ENCODE results near the gene CFAP61.

Gene CFAP61

GRCh38 chr20:20398123-20398522, 345.8 kb downstream of the CFAP61 start:
- H4K8ac ChIP-seq (ENCODE audit: low read depth, low read length), result no peak overlapping the region
- no peak overlapping the region for H3K4me3 ChIP-seq (ENCODE audit: low read depth, low read length)
- H3K14ac ChIP-seq (ENCODE audit: low read length), result no peak overlapping the region
- H2BK5ac ChIP-seq (ENCODE audit: low read depth, low read length, poor library complexity), result no peak overlapping the region
- no peak overlapping the region for H2AK5ac ChIP-seq (ENCODE audit: low read length)
- H3K23ac ChIP-seq (ENCODE audit: low read length), result no peak overlapping the region
- H3K9me3 ChIP-seq (ENCODE audit: insufficient read depth, low read depth, low read length), result peaks cover 2% of the 10 kb centered on the region
- no peak overlapping the region for H4K12ac ChIP-seq (ENCODE audit: low read depth, low read length)
- no peak overlapping the region for H2BK120ac ChIP-seq (ENCODE audit: insufficient read depth, low read length, poor library complexity)
- H3K9ac ChIP-seq (ENCODE audit: low read length), result no peak overlapping the region
- H3K18ac ChIP-seq (ENCODE audit: low read length), result no peak overlapping the region
- no peak overlapping the region for H3K27ac ChIP-seq (ENCODE audit: low read depth, low read length)
- no peak overlapping the region for H3K4me2 ChIP-seq (ENCODE audit: low read length)
- H3K4me1 ChIP-seq (ENCODE audit: control insufficient read depth in 1 of 2, insufficient read depth in 2 of 2, low read length in 2 of 2), result peaks cover 3 to 6% of the 10 kb centered on the region in 2 experiments
- no peak overlapping the region for H3K4ac ChIP-seq (ENCODE audit: low read depth, low read length)
- H2BK12ac ChIP-seq (ENCODE audit: low read length), result no peak overlapping the region
- H2AFZ ChIP-seq (ENCODE audit: insufficient read depth, low read length, poor library complexity), result no peak overlapping the region
- no CpG with 5 or more reads among the region's 7 CpGs for WGBS (ENCODE audit: extremely low coverage, insufficient coverage, insufficient read length)
- H3K79me2 ChIP-seq (ENCODE audit: control insufficient read depth, insufficient read depth, low read length, poor library complexity), result no peaks in the 10 kb centered on the region
- H4K91ac ChIP-seq (ENCODE audit: low read depth, low read length), result no peak overlapping the region
- no peaks in the 10 kb centered on the region for H3K79me1 ChIP-seq (ENCODE audit: low read length)
- no peaks in the 10 kb centered on the region for H3K27me3 ChIP-seq (ENCODE audit: insufficient read depth, low read length)
- no peaks in the 10 kb centered on the region for H3K36me3 ChIP-seq (ENCODE audit: control insufficient read depth in 1 of 2, insufficient read depth in 2 of 2, low read length in 2 of 2)
- no peak for DNase-seq

GRCh38 chr20:20399531-20400500, 347.5 kb downstream of the CFAP61 start:
- DNase-seq, result no peak
- Histone ChIP-seq H3K14ac (ENCODE audit: low read length) (no peak overlapping the region), H3K27me3 (ENCODE audit: insufficient read depth, low read length) (no peaks in the 10 kb centered on the region), H3K79me1 (ENCODE audit: low read length) (no peaks in the 10 kb centered on the region), H3K4me3 (ENCODE audit: low read depth, low read length) (no peak overlapping the region), H2AFZ (ENCODE audit: insufficient read depth, low read length, poor library complexity) (no peak overlapping the region), H2BK5ac (ENCODE audit: low read depth, low read length, poor library complexity) (no peak overlapping the region), H3K4me2 (ENCODE audit: low read length) (no peak overlapping the region), H3K4ac (ENCODE audit: low read depth, low read length) (no peak overlapping the region), H3K4me1 (ENCODE audit: control insufficient read depth in 1 of 2, insufficient read depth in 2 of 2, low read length in 2 of 2) (peaks cover 3 to 6% of the 10 kb centered on the region in 2 experiments), H3K9ac (ENCODE audit: low read length) (no peak overlapping the region), H3K27ac (ENCODE audit: low read depth, low read length) (no peak overlapping the region), H3K79me2 (ENCODE audit: control insufficient read depth, insufficient read depth, low read length, poor library complexity) (no peaks in the 10 kb centered on the region), H4K91ac (ENCODE audit: low read depth, low read length) (no peak overlapping the region), H2BK120ac (ENCODE audit: insufficient read depth, low read length, poor library complexity) (no peak overlapping the region), H4K8ac (ENCODE audit: low read depth, low read length) (no peak overlapping the region), H3K9me3 (ENCODE audit: insufficient read depth, low read depth, low read length) (peaks cover 2% of the 10 kb centered on the region), H2AK5ac (ENCODE audit: low read length) (no peak overlapping the region), H4K12ac (ENCODE audit: low read depth, low read length) (no peak overlapping the region), H2BK12ac (ENCODE audit: low read length) (no peak overlapping the region), H3K18ac (ENCODE audit: low read length) (no peak overlapping the region), H3K23ac (ENCODE audit: low read length) (no peak overlapping the region), H3K36me3 (ENCODE audit: control insufficient read depth in 1 of 2, insufficient read depth in 2 of 2, low read length in 2 of 2) (no peaks in the 10 kb centered on the region)
- WGBS (ENCODE audit: extremely low coverage, insufficient coverage, insufficient read length), result no CpG with 5 or more reads among the region's 13 CpGs

- DNase-seq, result peak; percentile 27 to 66
- peaks cover 3 to 6% of the 10 kb centered on the region in 2 experiments for H3K4me1 ChIP-seq (ENCODE audit: control insufficient read depth in 1 of 2, insufficient read depth in 2 of 2, low read length in 2 of 2)
- no peak overlapping the region for H3K4ac ChIP-seq (ENCODE audit: low read depth, low read length)
- no peak overlapping the region for H3K18ac ChIP-seq (ENCODE audit: low read length)
- no peak overlapping the region for H3K27ac ChIP-seq (ENCODE audit: low read depth, low read length)
- H2BK120ac ChIP-seq (ENCODE audit: insufficient read depth, low read length, poor library complexity), result no peak overlapping the region
- H4K12ac ChIP-seq (ENCODE audit: low read depth, low read length), result no peak overlapping the region
- H3K23ac ChIP-seq (ENCODE audit: low read length), result no peak overlapping the region
- H3K27me3 ChIP-seq (ENCODE audit: insufficient read depth, low read length), result no peaks in the 10 kb centered on the region
- WGBS (ENCODE audit: extremely low coverage, insufficient coverage, insufficient read length), result no CpG with 5 or more reads among the region's 3 CpGs
- H2AFZ ChIP-seq (ENCODE audit: insufficient read depth, low read length, poor library complexity), result no peak overlapping the region
- no peak overlapping the region for H4K91ac ChIP-seq (ENCODE audit: low read depth, low read length)
- H2BK5ac ChIP-seq (ENCODE audit: low read depth, low read length, poor library complexity), result no peak overlapping the region
- H3K36me3 ChIP-seq (ENCODE audit: control insufficient read depth in 1 of 2, insufficient read depth in 2 of 2, low read length in 2 of 2), result no peaks in the 10 kb centered on the region
- no peaks in the 10 kb centered on the region for H3K79me1 ChIP-seq (ENCODE audit: low read length)
- H3K4me2 ChIP-seq (ENCODE audit: low read length), result no peak overlapping the region
- H2AK5ac ChIP-seq (ENCODE audit: low read length), result no peak overlapping the region
- no peak overlapping the region for H3K14ac ChIP-seq (ENCODE audit: low read length)
- H3K9ac ChIP-seq (ENCODE audit: low read length), result no peak overlapping the region
- no peaks in the 10 kb centered on the region for H3K79me2 ChIP-seq (ENCODE audit: control insufficient read depth, insufficient read depth, low read length, poor library complexity)
- H3K4me3 ChIP-seq (ENCODE audit: low read depth, low read length), result no peak overlapping the region
- H4K8ac ChIP-seq (ENCODE audit: low read depth, low read length), result no peak overlapping the region
- H3K9me3 ChIP-seq (ENCODE audit: insufficient read depth, low read depth, low read length), result peaks cover 2% of the 10 kb centered on the region
- H2BK12ac ChIP-seq (ENCODE audit: low read length), result no peak overlapping the region
Observed at GRCh38 chr20:20401991-20402390, 349.7 kb downstream of the CFAP61 start.

- Histone ChIP-seq H2BK120ac (ENCODE audit: insufficient read depth, low read length, poor library complexity) (no peak overlapping the region), H3K23ac (ENCODE audit: low read length) (no peak overlapping the region), H3K14ac (ENCODE audit: low read length) (no peak overlapping the region), H3K4me3 (ENCODE audit: low read depth, low read length) (no peak overlapping the region), H3K4ac (ENCODE audit: low read depth, low read length) (no peak overlapping the region), H4K91ac (ENCODE audit: low read depth, low read length) (no peak overlapping the region), H3K79me1 (ENCODE audit: low read length) (no peaks in the 10 kb centered on the region), H3K4me1 (ENCODE audit: control insufficient read depth in 1 of 2, insufficient read depth in 2 of 2, low read length in 2 of 2) (peaks cover 3 to 6% of the 10 kb centered on the region in 2 experiments), H3K79me2 (ENCODE audit: control insufficient read depth, insufficient read depth, low read length, poor library complexity) (no peaks in the 10 kb centered on the region), H3K27ac (ENCODE audit: low read depth, low read length) (no peak overlapping the region), H2BK12ac (ENCODE audit: low read length) (no peak overlapping the region), H2BK5ac (ENCODE audit: low read depth, low read length, poor library complexity) (no peak overlapping the region), H3K27me3 (ENCODE audit: insufficient read depth, low read length) (no peaks in the 10 kb centered on the region), H3K4me2 (ENCODE audit: low read length) (no peak overlapping the region), H3K9me3 (ENCODE audit: insufficient read depth, low read depth, low read length) (peaks cover 2% of the 10 kb centered on the region), H3K9ac (ENCODE audit: low read length) (no peak overlapping the region), H2AFZ (ENCODE audit: insufficient read depth, low read length, poor library complexity) (no peak overlapping the region), H2AK5ac (ENCODE audit: low read length) (no peak overlapping the region), H4K8ac (ENCODE audit: low read depth, low read length) (no peak overlapping the region), H3K18ac (ENCODE audit: low read length) (no peak overlapping the region), H4K12ac (ENCODE audit: low read depth, low read length) (no peak overlapping the region), H3K36me3 (ENCODE audit: control insufficient read depth in 1 of 2, insufficient read depth in 2 of 2, low read length in 2 of 2) (no peaks in the 10 kb centered on the region)
- no peak for DNase-seq
- WGBS (ENCODE audit: extremely low coverage, insufficient coverage, insufficient read length), result no CpG with 5 or more reads among the region's 5 CpGs
Observed at GRCh38 chr20:20404633-20405032, 352.3 kb downstream of the CFAP61 start.

All from trophoblast cell (in vitro differentiated cells and primary cell).